OCI-LY7 (cell line): Measurements from ENCODE around the gene KIN. TPM values are rescaled to one million over a fixed set of nuclear protein-coding genes. Genes with fewer than 3 reads are reported as not detected.
A peak's percentile ranks its signal among the peaks of the same experiment; 100 is the strongest.
"Not testable (repeated sequence)": the region's sequence is repeated elsewhere in the genome, so short reads cannot be mapped to it uniquely, and the experiment has no call there.

Source experiments
- BruUV-seq: library from RNA; stranded (reverse); fragments of 400-500 nt; replicated peaks from 2 replicates; lab custom pipeline; 2021; lab: Mats Ljungman, UMichigan
- CTCF ChIA-PET: fragments of 300-600 bp; sonication (Branson Sonifier 250); formaldehyde crosslinking; loops from one replicate; lab custom pipeline; 2022; ENCODE audit warnings: antibody characterized with exemption; ENCODE audit not compliant: unreplicated experiment; lab: Charles Lee
- POLR2A ChIA-PET: fragments of 300-600 bp; sonication (Branson Sonifier 250); formaldehyde crosslinking; loops from one replicate; lab custom pipeline; 2022; ENCODE audit warnings: antibody characterized with exemption; lab: Charles Lee
- DNase-seq: peaks from one replicate; pipeline ENCODE4 v3.0.0-alpha.2; 2015; ENCODE audit warnings: low spot score
- H2AFZ ChIP-seq: fragments of 200-600 bp; sonication (generic), shearing (Covaris generic); 2 replicates; pipeline ENCODE4 v1.6.1; 2014; ENCODE audit warnings: mild to moderate bottlenecking, antibody characterized with exemption, low read length, moderate library complexity
- H3K27ac ChIP-seq: fragments of 200-600 bp; sonication (generic); 2 replicates; pipeline ENCODE4 v1.5.1; 2014; ENCODE audit warnings: mixed run types, low read depth, mild to moderate bottlenecking, moderate library complexity, low read length, inconsistent platforms; ENCODE audit not compliant: poor library complexity, severe bottlenecking
- H3K36me3 ChIP-seq: fragments of 200-600 bp; sonication (generic); 2 replicates; pipeline ENCODE4 v1.6.1; 2014; ENCODE audit warnings: mild to moderate bottlenecking, antibody characterized with exemption, low read length, moderate library complexity, mixed read lengths; ENCODE audit not compliant: insufficient read depth
- H3K4me1 ChIP-seq: fragments of 200-600 bp; sonication (generic); 2 replicates; pipeline ENCODE4 v1.5.1; 2014; ENCODE audit warnings: mild to moderate bottlenecking, low read length; ENCODE audit not compliant: insufficient read depth, poor library complexity, severe bottlenecking
- H3K4me2 ChIP-seq: fragments of 200-600 bp; sonication (generic); 2 replicates; pipeline ENCODE4 v1.6.1; 2014; ENCODE audit warnings: mild to moderate bottlenecking, low read length
- H3K4me3 ChIP-seq: fragments of 200-600 bp; sonication (generic); 2 replicates; pipeline ENCODE4 v1.5.1; 2014; ENCODE audit warnings: mild to moderate bottlenecking, low read depth, low read length; ENCODE audit not compliant: poor library complexity, severe bottlenecking
- H3K79me2 ChIP-seq: fragments of 200-600 bp; sonication (generic); 2 replicates; pipeline ENCODE4 v1.6.1; 2016; ENCODE audit warnings: low read depth, mild to moderate bottlenecking, low read length, moderate library complexity, mixed read lengths; ENCODE audit not compliant: insufficient read depth
- H3K9me2 ChIP-seq: fragments of 200-600 bp; sonication (generic); 2 replicates; pipeline ENCODE4 v1.6.1; 2016; ENCODE audit warnings: mild to moderate bottlenecking, low read length, mixed read lengths; ENCODE audit not compliant: insufficient read depth
- H3K9me3 ChIP-seq: fragments of 200-600 bp; sonication (generic); 2 replicates; pipeline ENCODE4 v1.6.1; 2014; ENCODE audit warnings: mild to moderate bottlenecking, mixed run types, low read length, mixed read lengths
- H4K20me1 ChIP-seq: fragments of 200-600 bp; sonication (generic); 2 replicates; pipeline ENCODE4 v1.6.1; 2014; ENCODE audit warnings: mild to moderate bottlenecking, antibody characterized with exemption, low read length, moderate library complexity, mixed read lengths; ENCODE audit not compliant: insufficient read depth
- CTCF ChIP-seq: fragments of 200-600 bp; sonication (generic); conservative IDR thresholded peaks from 2 replicates; pipeline ENCODE4 v1.5.1; 2014; ENCODE audit warnings: mild to moderate bottlenecking, antibody characterized with exemption, low read length, moderate library complexity, mixed read lengths
- EZH2phosphoT487 ChIP-seq: fragments of 200-600 bp; sonication (generic); IDR thresholded peaks from 2 replicates; pipeline ENCODE4 v1.6.1; 2018; ENCODE audit warnings: low read depth, borderline replicate concordance, mild to moderate bottlenecking, mixed run types, antibody characterized with exemption, low read length, moderate library complexity, mixed read lengths
- intact Hi-C: fragments of 100-400 bp; cut with micrococcal nuclease; formaldehyde crosslinking; loops from one replicate; pipeline ENCODE4 v1.10.0; 2022; ENCODE audit not compliant: unreplicated experiment
- total RNA-seq, 2 experiments: library from RNA; depleted of rRNA in 1 of 2; stranded (reverse); fragments of >200 nt in 1 of 2; shearing (Covaris generic) in 1 of 2; gene quantifications; 2 replicates each; pipeline ENCODE4 v1.2.3, GENCODE V29; 2014 to 2022

KIN gene
- total RNA-seq, 2 experiments from 2014 or later = 12.0 to 15.5 TPM

GRCh38 chr10:7817984-7818294 is 30.1 kb upstream of the KIN start:
- ChIA-PET CTCF (interaction anchor here (2.2 kb wide), 1 partner anchor 30 kb away, joined by 11 read pairs; the partner anchor contains the start of genes ATP5F1C and KIN), POLR2A (interaction anchor here (0.6 to 5.8 kb wide), 10 partner anchors 10 to 491 kb away, joined by 3 to 39 read pairs (median 4); partner anchors contain the start of genes ATP5F1C and KIN)
- intact Hi-C loops = loop anchor here (2.0 to 10.0 kb wide), 2 partner anchors 29 to 293 kb away; partner anchors contain the start of gene ATP5F1C
- H3K79me2 ChIP-seq = peaks cover 20% of the 10 kb centered on the region; the same call in 1 of the 2 replicates
- peaks cover 10% of the 10 kb centered on the region; the same call in 1 of the 2 replicates for H4K20me1 ChIP-seq
- BruUV-seq = TSS peak; percentile 95
- peak overlapping the region; percentile 96 for H3K4me3 ChIP-seq
- peaks cover 5% of the 10 kb centered on the region; the same call in 1 of the 2 replicates for H3K36me3 ChIP-seq
- no peaks in the 10 kb centered on the region for H3K9me2 ChIP-seq
- H3K9me3 ChIP-seq = no peaks in the 10 kb centered on the region
- H2AFZ ChIP-seq = peak overlapping the region; percentile 96
- peaks cover 21% of the 10 kb centered on the region for H3K4me1 ChIP-seq
- peak overlapping the region; percentile 86 for H3K4me2 ChIP-seq
- no peak overlapping the region for H3K27ac ChIP-seq
- TF ChIP-seq CTCF (no peak), EZH2phosphoT487 (no peak)
- no peak for DNase-seq

- Histone ChIP-seq H2AFZ (peak overlapping the region; percentile 96), H3K4me3 (peak overlapping the region; percentile 96), H3K79me2 (peaks cover 20% of the 10 kb centered on the region; the same call in 1 of the 2 replicates), H3K27ac (no peak overlapping the region), H3K9me3 (no peaks in the 10 kb centered on the region), H3K36me3 (peaks cover 5% of the 10 kb centered on the region; the same call in 1 of the 2 replicates), H3K9me2 (no peaks in the 10 kb centered on the region), H3K4me2 (peak overlapping the region; percentile 86), H4K20me1 (peaks cover 10% of the 10 kb centered on the region; the same call in 1 of the 2 replicates), H3K4me1 (peaks cover 21% of the 10 kb centered on the region)
- intact Hi-C loops = loop anchor here (10.0 kb wide), 1 partner anchor 293 kb away; no protein-coding TSS in a partner anchor
- no peak for DNase-seq
- no peak for TF ChIP-seq EZH2phosphoT487
- no peak for TF ChIP-seq CTCF
- ChIA-PET CTCF (interaction anchor here (2.2 kb wide), 1 partner anchor 30 kb away, joined by 11 read pairs; the partner anchor contains the start of genes ATP5F1C and KIN), POLR2A (interaction anchor here (0.6 to 5.8 kb wide), 9 partner anchors 9 to 491 kb away, joined by 3 to 39 read pairs (median 4); partner anchors contain the start of genes ATP5F1C and KIN)
- no TSS peak for BruUV-seq
Measured at GRCh38 chr10:7817576-7817975, 29.8 kb upstream of the KIN start.

DNA sequence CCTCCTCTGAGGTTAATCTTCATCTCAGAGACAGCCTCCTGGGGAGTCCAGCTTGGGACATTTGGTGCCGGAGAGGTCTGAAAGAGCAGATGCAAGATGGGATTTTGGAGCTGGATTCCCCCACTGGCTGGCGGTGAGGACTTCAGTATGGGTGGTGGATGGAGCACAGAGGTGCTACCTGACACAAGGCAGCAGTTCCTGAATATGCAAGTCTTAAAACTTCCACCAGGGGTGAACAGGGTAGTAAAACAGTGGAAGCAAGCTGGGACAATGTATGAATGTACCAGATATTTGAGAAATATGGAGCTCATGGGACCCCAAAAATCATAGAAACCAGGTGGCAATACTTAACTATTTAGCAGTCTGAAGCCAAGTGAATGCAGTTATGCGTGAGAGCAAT is 25.7 kb upstream of the KIN start:
- Histone ChIP-seq H3K79me2 (0 out of 2 replicates have a peak, but pooled peaks cover 4% of the 10 kb centered on the region), H3K4me1 (peaks cover 12% of the 10 kb centered on the region), H3K27ac (no peak overlapping the region), H3K36me3 (peaks cover 13% of the 10 kb centered on the region), H4K20me1 (no peaks in the 10 kb centered on the region), H3K4me3 (no peak overlapping the region), H3K4me2 (no peak overlapping the region), H3K9me3 (no peaks in the 10 kb centered on the region), H2AFZ (no peak overlapping the region), H3K9me2 (no peaks in the 10 kb centered on the region)
- TF ChIP-seq EZH2phosphoT487 (no peak), CTCF (0 out of 2 replicates have a peak, but pooled peaks have one; percentile 31)
- CTCF ChIA-PET = no interaction called here
- intact Hi-C loops = loop anchor here (10.0 kb wide), 1 partner anchor 289 kb away; no protein-coding TSS in a partner anchor
- DNase-seq = peak; percentile 13
- BruUV-seq = no TSS peak
- POLR2A ChIA-PET = no interaction called here

DNA sequence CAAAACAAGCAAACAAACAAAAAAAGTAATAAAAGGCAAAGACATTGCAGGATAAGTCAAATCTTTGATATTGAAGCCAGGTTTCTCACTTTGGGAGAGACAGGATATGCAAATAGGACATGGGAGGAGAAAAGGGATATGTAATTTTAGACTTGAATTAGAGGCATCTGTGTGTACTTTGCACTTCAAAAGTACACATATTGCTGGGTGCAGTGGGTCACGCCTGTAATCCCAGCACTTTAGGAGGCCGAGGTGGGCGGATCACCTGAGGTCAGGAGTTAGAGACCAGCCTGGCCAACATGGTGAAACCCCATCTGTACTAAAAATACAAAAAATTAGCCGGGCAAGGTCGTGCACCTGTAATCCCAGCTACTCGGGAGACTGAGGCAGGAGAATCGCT is 23.9 kb upstream of the KIN start:
- not testable (repeated sequence) for H3K27ac ChIP-seq, H3K4me2 ChIP-seq, H3K9me3 ChIP-seq, BruUV-seq, H4K20me1 ChIP-seq, H3K9me2 ChIP-seq, H3K4me3 ChIP-seq, H2AFZ ChIP-seq, DNase-seq, H3K79me2 ChIP-seq, H3K4me1 ChIP-seq
- ChIA-PET POLR2A (interaction anchor here (1.2 kb wide), 1 partner anchor 34 kb away, joined by 3 read pairs; no protein-coding TSS in a partner anchor), CTCF (interaction anchor here (1.1 kb wide), 1 partner anchor 24 kb away, joined by 3 read pairs; the partner anchor contains the start of genes ATP5F1C and KIN)
- intact Hi-C loops = loop anchor here (10.0 kb wide), 1 partner anchor 287 kb away; no protein-coding TSS in a partner anchor
- peaks cover 28% of the 10 kb centered on the region for H3K36me3 ChIP-seq
